Peyer's patch (tissue), 4 donors: ENCODE measurements around the gene LRRC28. TPM values are rescaled to one million over a fixed set of nuclear protein-coding genes. Genes with fewer than 3 reads are reported as not detected.
"Not testable (repeated sequence)": the region's sequence is repeated elsewhere in the genome, so short reads cannot be mapped to it uniquely, and the experiment has no call there.

ENCODE experiments used
- DNase-seq, 3 donors: peaks; one replicate each; pipeline ENCODE4 v3.0.0-alpha.2; 2017 to 2019
- H3K27ac ChIP-seq, 4 donors: fragments of 200-600 bp; sonication (generic); one replicate each; pipeline ENCODE4 v1.5.1; 2016 to 2019
- H3K27me3 ChIP-seq, 2 donors: fragments of 200-600 bp; sonication (generic); one replicate each; pipeline ENCODE4 v1.5.1; 2019
- H3K36me3 ChIP-seq, 3 donors: fragments of 200-600 bp; sonication (generic); one replicate each; pipeline ENCODE4 v1.5.1; 2016 to 2019
- H3K4me1 ChIP-seq, 4 donors: fragments of 200-600 bp; sonication (generic); one replicate each; pipeline ENCODE4 v1.5.1; 2016 to 2019
- H3K4me3 ChIP-seq, 4 donors: fragments of 200-600 bp; sonication (generic); 1 replicate in 3 of 4; 2 replicates in 1 of 4; pipeline ENCODE4 v1.5.1; 2016 to 2019; ENCODE audit warnings: mild to moderate bottlenecking in 1 of 4
- H3K9me3 ChIP-seq, 4 donors: fragments of 200-600 bp; sonication (generic); one replicate each; pipeline ENCODE4 v1.5.1; 2016 to 2019; ENCODE audit warnings: mild to moderate bottlenecking in 1 of 4
- CTCF ChIP-seq, 6 experiments: fragments of 450-650 bp in 4 of 6; fragments of 200-600 bp in 2 of 6; sonication (generic) in 1 of 6; IDR thresholded peaks; one replicate each; pipeline ENCODE4 v1.5.1; 2017 to 2019; ENCODE audit warnings: antibody characterized with exemption in 6 of 6, mild to moderate bottlenecking in 3 of 6, moderate library complexity in 1 of 6
- POLR2A ChIP-seq, 2 donors: fragments of 450-650 bp; IDR thresholded peaks; one replicate each; pipeline ENCODE4 v1.5.1; 2017; ENCODE audit warnings: antibody characterized with exemption in 2 of 2, mild to moderate bottlenecking in 2 of 2, moderate library complexity in 2 of 2
- total RNA-seq, 4 donors: library from RNA; depleted of rRNA; stranded (reverse); fragments of >200 nt; gene quantifications; one replicate each; pipeline ENCODE4 v1.1.0, GENCODE V29; 2016

The LRRC28 gene
- total RNA-seq, 4 donors from 2014 or later = 62.7 to 197 (median 157) TPM

- Histone ChIP-seq H3K27ac (no peak overlapping the region), H3K27me3 (no peaks in the 10 kb centered on the region), H3K36me3 (no peaks in the 10 kb centered on the region), H3K4me3 (no peak overlapping the region), H3K9me3 (peaks cover 0 to 4% (median 0%) of the 10 kb centered on the region in 4 donors), H3K4me1 (no peaks in the 10 kb centered on the region)
- no peak for DNase-seq
- no peak for TF ChIP-seq POLR2A (IDR thresholded peaks at IDR 0.05)
- TF ChIP-seq CTCF (IDR thresholded peaks at IDR 0.05) = no peak
These were observed 142.4 kb downstream of the LRRC28 start for GRCh38 chr15:99393641-99394040.

- no peaks in the 10 kb centered on the region for H3K27me3 ChIP-seq
- DNase-seq = no peak
- H3K4me1 ChIP-seq = no peaks in the 10 kb centered on the region
- H3K9me3 ChIP-seq = peaks cover 0 to 4% (median 0%) of the 10 kb centered on the region in 4 donors
- no peak overlapping the region for H3K4me3 ChIP-seq
- TF ChIP-seq CTCF (IDR thresholded peaks at IDR 0.05) (no peak), POLR2A (IDR thresholded peaks at IDR 0.05) (no peak)
- H3K27ac ChIP-seq = no peak overlapping the region
- H3K36me3 ChIP-seq = no peaks in the 10 kb centered on the region
These were observed 145.1 kb downstream of the LRRC28 start for GRCh38 chr15:99396375-99396774.

- H3K4me3 ChIP-seq = no peak overlapping the region
- no peaks in the 10 kb centered on the region for H3K9me3 ChIP-seq
- TF ChIP-seq POLR2A (IDR thresholded peaks at IDR 0.05) = no peak
- no peak for TF ChIP-seq CTCF (IDR thresholded peaks at IDR 0.05)
- H3K4me1 ChIP-seq = no peaks in the 10 kb centered on the region
- no peak for DNase-seq
- H3K27me3 ChIP-seq = no peaks in the 10 kb centered on the region
- no peaks in the 10 kb centered on the region for H3K36me3 ChIP-seq
- no peak overlapping the region for H3K27ac ChIP-seq
These were observed 147.8 kb downstream of the LRRC28 start for GRCh38 chr15:99399061-99399460.

- no peak for TF ChIP-seq CTCF (IDR thresholded peaks at IDR 0.05)
- TF ChIP-seq POLR2A (IDR thresholded peaks at IDR 0.05) = no peak
- no peaks in the 10 kb centered on the region for H3K9me3 ChIP-seq
- H3K36me3 ChIP-seq = no peaks in the 10 kb centered on the region
- no peak overlapping the region for H3K27ac ChIP-seq
- no peaks in the 10 kb centered on the region for H3K4me1 ChIP-seq
- DNase-seq = no peak
- H3K27me3 ChIP-seq = no peaks in the 10 kb centered on the region
- no peak overlapping the region for H3K4me3 ChIP-seq
These were observed 148.3 kb downstream of the LRRC28 start for GRCh38 chr15:99399618-99400017.

- not testable (repeated sequence) for H3K9me3 ChIP-seq, H3K4me1 ChIP-seq, H3K27ac ChIP-seq, H3K4me3 ChIP-seq, H3K27me3 ChIP-seq, H3K36me3 ChIP-seq, DNase-seq
These were observed 149.9 kb downstream of the LRRC28 start for GRCh38 chr15:99401216-99401615.

GRCh38 chr15:99402014-99402729, 150.9 kb downstream of the LRRC28 start:
- Histone ChIP-seq H3K36me3 (no peaks in the 10 kb centered on the region), H3K27ac (no peak overlapping the region), H3K4me3 (no peak overlapping the region), H3K9me3 (no peaks in the 10 kb centered on the region), H3K4me1 (no peaks in the 10 kb centered on the region), H3K27me3 (no peaks in the 10 kb centered on the region)
- DNase-seq = no peak
- TF ChIP-seq POLR2A (IDR thresholded peaks at IDR 0.05) (no peak), CTCF (IDR thresholded peaks at IDR 0.05) (no peak)
